HG03575 (cell line): ENCODE results near the gene FXYD2.
"Not testable (repeated sequence)": the region's sequence is repeated elsewhere in the genome, so short reads cannot be mapped to it uniquely, and the experiment has no call there.

ENCODE experiments used
- ATAC-seq: cut with Tn5 transposase; IDR thresholded peaks from one replicate; pipeline ENCODE4 v1.9.1; 2021; ENCODE audit not compliant: unreplicated experiment, insufficient number of reproducible peaks, low FRiP score; ENCODE audit errors: extremely low read depth

FXYD2 gene

GRCh38 chr11:117825538-117826189, 1.1 kb upstream of the FXYD2 start:
- no peak for ATAC-seq

GRCh38 chr11:117823946-117824420, 561 bp downstream of the FXYD2 start:
- ATAC-seq: no peak

GRCh38 chr11:117823294-117823945, 1.1 kb downstream of the FXYD2 start:
- ATAC-seq: no peak

GRCh38 chr11:117822074-117823033, 2.2 kb downstream of the FXYD2 start:
- no peak for ATAC-seq

DNA sequence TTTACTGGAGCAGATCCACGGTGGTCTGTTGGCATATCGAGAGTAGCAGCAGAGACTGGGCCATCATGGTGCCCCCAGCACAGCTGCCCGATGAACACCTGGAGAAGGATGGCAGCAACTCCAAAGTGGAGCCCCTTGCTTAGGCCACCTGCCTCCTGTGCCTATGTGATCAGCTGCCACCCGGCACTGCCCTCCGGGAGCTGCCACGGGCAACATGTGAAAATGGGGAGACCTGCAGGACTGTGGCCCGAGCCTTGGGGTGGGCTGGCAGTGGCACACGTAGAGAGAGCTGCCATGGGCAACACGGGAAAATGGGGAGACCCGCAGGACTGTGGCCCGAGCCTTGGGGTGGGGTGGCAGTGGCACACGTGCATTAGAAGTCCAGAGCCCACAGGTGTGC, 3.1 kb downstream of the FXYD2 start:
- ATAC-seq: no peak

- no peak for ATAC-seq
Observed at GRCh38 chr11:117820516-117820915, 4.0 kb downstream of the FXYD2 start.

- no peak for ATAC-seq
Observed at GRCh38 chr11:117820071-117820470, 4.5 kb downstream of the FXYD2 start.

DNA sequence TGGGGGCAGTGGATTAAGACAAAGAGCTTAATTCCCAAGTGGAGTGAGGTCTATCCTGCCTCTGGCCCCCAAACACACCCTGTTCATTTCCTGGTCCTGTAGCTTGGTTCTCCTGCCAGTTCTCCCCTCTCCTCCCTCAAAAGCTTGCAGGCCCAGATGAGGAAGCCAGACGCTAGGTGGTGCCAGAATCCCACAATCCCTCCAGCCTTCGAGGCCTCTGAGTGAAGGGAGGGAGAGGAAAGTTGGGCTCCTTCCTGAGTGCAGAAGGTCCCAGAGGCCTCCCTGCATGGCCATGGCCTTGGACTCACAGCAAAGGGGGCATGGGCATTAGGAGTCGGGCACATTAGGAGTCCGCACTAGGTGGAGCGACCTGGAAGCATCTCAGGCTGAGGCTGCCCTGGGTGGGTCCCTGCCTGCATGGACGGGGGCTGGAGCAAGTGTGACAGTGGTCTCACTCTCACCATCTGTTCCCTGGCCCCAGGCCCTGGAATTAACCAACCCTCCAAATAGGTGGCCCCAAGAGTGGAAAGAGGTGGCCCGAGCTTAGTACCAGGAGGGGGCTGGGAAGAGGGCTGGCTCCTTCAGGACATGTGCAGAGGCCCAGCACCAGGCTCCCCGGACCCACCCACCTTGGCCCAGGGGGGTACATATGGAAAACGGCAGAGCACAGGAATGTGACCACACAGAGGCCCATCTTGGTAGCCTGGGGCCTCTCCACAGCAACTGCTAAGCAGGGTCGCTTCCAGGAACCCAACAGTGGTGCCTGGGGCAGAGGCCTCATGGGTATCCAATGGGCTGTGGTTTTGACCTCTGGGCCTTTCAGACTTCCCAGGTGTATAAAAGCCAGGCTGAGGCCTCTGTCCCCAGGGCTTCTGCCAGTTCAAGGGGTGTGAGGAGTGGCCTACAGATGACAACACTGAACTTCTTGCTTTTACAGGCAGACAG, 5.2 kb downstream of the FXYD2 start:
- no peak for ATAC-seq

DNA sequence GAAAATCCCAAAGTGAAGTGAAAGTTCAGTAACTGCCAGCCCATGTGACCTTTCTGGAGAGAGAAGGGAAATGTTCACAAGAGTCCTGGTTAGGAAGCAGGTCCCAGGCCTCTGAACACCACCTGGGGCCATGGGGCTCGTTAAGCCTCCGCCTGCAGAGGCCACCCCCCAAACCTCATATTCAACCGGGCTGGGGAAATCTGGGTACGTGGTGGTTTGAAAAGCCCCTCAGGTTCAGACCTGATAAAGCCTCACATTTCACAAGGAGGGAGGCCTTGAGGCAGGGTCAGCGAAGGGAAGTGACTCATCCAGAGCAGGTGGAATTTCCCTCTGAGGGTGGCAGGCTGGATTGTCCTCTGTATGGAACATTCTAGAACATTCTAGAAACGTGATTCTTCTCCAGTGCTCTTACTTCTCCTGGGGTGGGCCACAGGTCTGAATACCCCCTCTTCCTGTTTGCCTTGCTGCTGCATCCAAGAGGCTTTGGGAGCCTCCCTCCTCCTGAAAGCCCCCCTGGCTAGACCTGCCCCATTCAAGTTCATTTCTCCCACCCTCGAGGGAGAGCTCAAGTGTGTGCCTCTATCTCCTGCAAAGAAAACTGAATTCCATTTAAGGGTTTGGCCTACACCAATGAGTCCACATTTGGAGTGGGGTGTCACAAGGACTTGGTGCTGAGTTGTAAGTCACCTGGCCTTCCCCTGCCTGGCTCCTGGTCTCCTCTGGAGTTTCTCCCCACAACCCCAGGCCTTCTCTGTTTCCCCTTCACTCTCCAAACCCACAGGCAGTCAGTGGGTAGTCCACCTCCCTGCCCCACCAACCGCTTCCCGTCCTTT, 6.3 kb downstream of the FXYD2 start:
- no peak for ATAC-seq

- ATAC-seq: no peak
Observed at GRCh38 chr11:117817368-117818040, 7.0 kb downstream of the FXYD2 start.

- no peak for ATAC-seq
Observed at GRCh38 chr11:117816846-117817367, 7.6 kb downstream of the FXYD2 start.

DNA sequence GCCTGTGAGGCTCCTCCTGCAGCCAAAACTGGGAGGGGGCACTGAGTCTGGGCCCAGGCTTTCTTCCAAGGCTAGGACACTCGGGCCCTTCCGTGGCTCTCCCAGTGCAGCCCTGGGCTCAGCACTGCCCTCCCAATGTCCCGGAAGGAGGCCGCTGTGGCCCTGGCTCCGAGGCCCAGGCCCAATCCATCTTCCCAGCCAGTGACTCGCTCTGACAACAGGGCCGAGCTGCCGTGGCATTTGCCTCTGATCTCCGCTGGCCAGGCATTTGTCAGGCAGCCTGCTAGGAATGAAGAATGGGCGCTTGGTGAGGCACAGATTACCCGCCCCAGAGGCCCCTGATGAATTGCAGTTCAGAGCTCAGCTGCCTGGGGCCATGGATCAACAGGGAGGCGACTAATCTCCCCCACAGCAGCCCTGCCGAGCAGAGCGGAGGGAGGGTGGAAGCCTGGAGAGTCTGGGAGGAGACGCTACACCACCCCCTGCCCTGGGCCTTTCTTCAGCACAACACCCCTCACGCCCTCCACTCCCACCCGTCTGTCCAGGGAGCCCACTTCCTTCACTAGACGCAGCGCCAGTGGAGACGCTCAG, 8.3 kb downstream of the FXYD2 start:
- no peak for ATAC-seq

GRCh38 chr11:117815262-117815803, 9.2 kb downstream of the FXYD2 start:
- peak; percentile 63 for ATAC-seq

GRCh38 chr11:117814766-117815261, 9.7 kb downstream of the FXYD2 start:
- peak; percentile 42 for ATAC-seq

- no peak for ATAC-seq
Observed at GRCh38 chr11:117814204-117814765, 10.3 kb downstream of the FXYD2 start.

- not testable (repeated sequence) for ATAC-seq
Observed at GRCh38 chr11:117810056-117810451, 14.5 kb downstream of the FXYD2 start.
